ENCODE measurements around the gene RAB10. TPM values are rescaled to one million over a fixed set of nuclear protein-coding genes. Genes with fewer than 3 reads are reported as not detected.

The RAB10 gene
- total RNA-seq, 1 experiment from 2014 or later, result 167 TPM

- TF ChIP-seq ATF3 (IDR thresholded peaks at IDR 0.05), result no peak
Observed at GRCh38 chr2:26034637-26034992, 731 bp downstream of the RAB10 start (continued).

- no peak overlapping the region for H3K27ac ChIP-seq (ENCODE audit: low read depth, low read length)
- no peak overlapping the region for H2AFZ ChIP-seq (ENCODE audit: low read depth, low read length, poor library complexity, severe bottlenecking)
- H3K9ac ChIP-seq (ENCODE audit: low read length), result peak overlapping the region; percentile 94
- H3K36me3 ChIP-seq (ENCODE audit: control insufficient read depth in 1 of 2, insufficient read depth in 2 of 2, low read length in 2 of 2), result no peaks in the 10 kb centered on the region; a peak in 1 of 4 replicates
- no peak for ATAC-seq
- ChIA-PET POLR2A (interaction anchor here (0.6 kb wide), 1 partner anchor 85 kb away, joined by 3 read pairs; no protein-coding TSS in a partner anchor), CTCF (no interaction called here), RAD21 (ENCODE audit: low non-redundant PET in 1 of 2, low total read pairs in 2 of 2, uncharacterized antibody in 2 of 2, unreplicated experiment in 2 of 2) (no interaction called here)
- peaks cover 67% of the 10 kb centered on the region for H3K79me2 ChIP-seq (ENCODE audit: insufficient read depth, low read length)
- H3K9me2 ChIP-seq (ENCODE audit: insufficient read depth), result no peaks in the 10 kb centered on the region
- H3K4me3 ChIP-seq (replicated peaks in 1 of 2; ENCODE audit: low read depth in 1 of 2, low read length in 2 of 2), result peak overlapping the region; percentile 90 to 99
- TF ChIP-seq, protein P1, sequence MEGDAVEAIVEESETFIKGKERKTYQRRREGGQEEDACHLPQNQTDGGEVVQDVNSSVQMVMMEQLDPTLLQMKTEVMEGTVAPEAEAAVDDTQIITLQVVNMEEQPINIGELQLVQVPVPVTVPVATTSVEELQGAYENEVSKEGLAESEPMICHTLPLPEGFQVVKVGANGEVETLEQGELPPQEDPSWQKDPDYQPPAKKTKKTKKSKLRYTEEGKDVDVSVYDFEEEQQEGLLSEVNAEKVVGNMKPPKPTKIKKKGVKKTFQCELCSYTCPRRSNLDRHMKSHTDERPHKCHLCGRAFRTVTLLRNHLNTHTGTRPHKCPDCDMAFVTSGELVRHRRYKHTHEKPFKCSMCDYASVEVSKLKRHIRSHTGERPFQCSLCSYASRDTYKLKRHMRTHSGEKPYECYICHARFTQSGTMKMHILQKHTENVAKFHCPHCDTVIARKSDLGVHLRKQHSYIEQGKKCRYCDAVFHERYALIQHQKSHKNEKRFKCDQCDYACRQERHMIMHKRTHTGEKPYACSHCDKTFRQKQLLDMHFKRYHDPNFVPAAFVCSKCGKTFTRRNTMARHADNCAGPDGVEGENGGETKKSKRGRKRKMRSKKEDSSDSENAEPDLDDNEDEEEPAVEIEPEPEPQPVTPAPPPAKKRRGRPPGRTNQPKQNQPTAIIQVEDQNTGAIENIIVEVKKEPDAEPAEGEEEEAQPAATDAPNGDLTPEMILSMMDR (IDR thresholded peaks at IDR 0.05 in 2 of 3, conservative IDR thresholded peaks at IDR 0.05 in 1 of 3; ENCODE audit: borderline replicate concordance in 1 of 3, insufficient read depth in 1 of 3, low read depth in 2 of 3, low read length in 2 of 3), result no peak
- TF ChIP-seq SIN3A (IDR thresholded peaks at IDR 0.05; ENCODE audit: low read depth) (no peak), FOSL1 (IDR thresholded peaks at IDR 0.05; ENCODE audit: low read depth) (no peak), ZNF274 (IDR thresholded peaks at IDR 0.05; ENCODE audit: low read depth, low read length) (no peak), JUND (IDR thresholded peaks at IDR 0.05) (no peak), MAX (IDR thresholded peaks at IDR 0.05) (no peak), SP1 (IDR thresholded peaks at IDR 0.05; ENCODE audit: low read depth) (no peak), YY1 (IDR thresholded peaks at IDR 0.05; ENCODE audit: extremely low read depth, insufficient replicate concordance, low read depth, low read length) (no peak), ZFX (IDR thresholded peaks at IDR 0.05) (no peak)
- TF ChIP-seq, protein P2, sequence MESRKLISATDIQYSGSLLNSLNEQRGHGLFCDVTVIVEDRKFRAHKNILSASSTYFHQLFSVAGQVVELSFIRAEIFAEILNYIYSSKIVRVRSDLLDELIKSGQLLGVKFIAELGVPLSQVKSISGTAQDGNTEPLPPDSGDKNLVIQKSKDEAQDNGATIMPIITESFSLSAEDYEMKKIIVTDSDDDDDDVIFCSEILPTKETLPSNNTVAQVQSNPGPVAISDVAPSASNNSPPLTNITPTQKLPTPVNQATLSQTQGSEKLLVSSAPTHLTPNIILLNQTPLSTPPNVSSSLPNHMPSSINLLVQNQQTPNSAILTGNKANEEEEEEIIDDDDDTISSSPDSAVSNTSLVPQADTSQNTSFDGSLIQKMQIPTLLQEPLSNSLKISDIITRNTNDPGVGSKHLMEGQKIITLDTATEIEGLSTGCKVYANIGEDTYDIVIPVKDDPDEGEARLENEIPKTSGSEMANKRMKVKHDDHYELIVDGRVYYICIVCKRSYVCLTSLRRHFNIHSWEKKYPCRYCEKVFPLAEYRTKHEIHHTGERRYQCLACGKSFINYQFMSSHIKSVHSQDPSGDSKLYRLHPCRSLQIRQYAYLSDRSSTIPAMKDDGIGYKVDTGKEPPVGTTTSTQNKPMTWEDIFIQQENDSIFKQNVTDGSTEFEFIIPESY (IDR thresholded peaks at IDR 0.05; ENCODE audit: extremely low read depth, insufficient replicate concordance, low read length), result no peak
- peaks cover 16% of the 10 kb centered on the region; the same call in 1 of the 2 replicates for H4K20me1 ChIP-seq (ENCODE audit: insufficient read depth)
- H3K4me2 ChIP-seq (ENCODE audit: low read length), result peak overlapping the region; percentile 80
- DNase-seq (ENCODE audit: low read depth, low spot score), result no peak
- no peaks in the 10 kb centered on the region for H3K27me3 ChIP-seq (ENCODE audit: insufficient read depth, low read length)
- no peaks in the 10 kb centered on the region for H3K9me3 ChIP-seq (ENCODE audit: control insufficient read depth in 1 of 2, insufficient read depth in 1 of 2, low read depth in 1 of 2, low read length in 2 of 2)
- H3K4me1 ChIP-seq (ENCODE audit: control insufficient read depth in 1 of 2, insufficient read depth in 2 of 2, low read length in 2 of 2), result peaks cover 12 to 33% of the 10 kb centered on the region in 2 experiments
- intact Hi-C loops (cut with micrococcal nuclease), result no loop called here
- BruUV-seq (replicated peaks), result no TSS peak
Observed at GRCh38 chr2:26035090-26035743, 1.3 kb downstream of the RAB10 start.

Measured in HCT116 (cell line).